ENCODE measurements around the gene ADAT3.

Gene ADAT3

GRCh38 chr19:1920644-1921043 is 15.4 kb downstream of the ADAT3 start:
- Histone ChIP-seq H3K4me3 (ENCODE audit: low read depth, low read length) (peak overlapping the region; percentile 4), H3K9ac (ENCODE audit: low read length) (no peak overlapping the region), H3K36me3 (ENCODE audit: control insufficient read depth in 1 of 2, insufficient read depth in 2 of 2, low read length in 2 of 2) (peaks cover 76 to 79% of the 10 kb centered on the region in 2 experiments), H4K8ac (ENCODE audit: low read depth, low read length) (no peak overlapping the region), H3K4me2 (ENCODE audit: low read length) (no peak overlapping the region), H3K14ac (ENCODE audit: low read length) (no peak overlapping the region), H3K4ac (ENCODE audit: low read depth, low read length) (no peak overlapping the region), H2AK5ac (ENCODE audit: low read length) (no peak overlapping the region), H3K9me3 (ENCODE audit: insufficient read depth, low read depth, low read length) (peaks cover 10% of the 10 kb centered on the region), H3K4me1 (ENCODE audit: control insufficient read depth in 1 of 2, insufficient read depth in 2 of 2, low read length in 2 of 2) (no peaks in the 10 kb centered on the region), H2BK120ac (ENCODE audit: insufficient read depth, low read length, poor library complexity) (no peak overlapping the region), H4K91ac (ENCODE audit: low read depth, low read length) (no peak overlapping the region), H2BK12ac (ENCODE audit: low read length) (no peak overlapping the region), H2AFZ (ENCODE audit: insufficient read depth, low read length, poor library complexity) (no peak overlapping the region), H3K27ac (ENCODE audit: low read depth, low read length) (no peak overlapping the region), H3K27me3 (ENCODE audit: insufficient read depth, low read length) (no peaks in the 10 kb centered on the region), H4K12ac (ENCODE audit: low read depth, low read length) (no peak overlapping the region), H3K79me2 (ENCODE audit: control insufficient read depth, insufficient read depth, low read length, poor library complexity) (no peaks in the 10 kb centered on the region), H2BK5ac (ENCODE audit: low read depth, low read length, poor library complexity) (no peak overlapping the region), H3K23ac (ENCODE audit: low read length) (no peak overlapping the region), H3K79me1 (ENCODE audit: low read length) (no peaks in the 10 kb centered on the region), H3K18ac (ENCODE audit: low read length) (no peak overlapping the region)
- no peak for DNase-seq
- WGBS (ENCODE audit: extremely low coverage, insufficient coverage, insufficient read length): no CpG with 5 or more reads among the region's 19 CpGs

- no peak for DNase-seq
- H3K9ac ChIP-seq (ENCODE audit: low read length): no peak overlapping the region
- H4K12ac ChIP-seq (ENCODE audit: low read depth, low read length): no peak overlapping the region
- no peak overlapping the region for H3K14ac ChIP-seq (ENCODE audit: low read length)
- H3K9me3 ChIP-seq (ENCODE audit: insufficient read depth, low read depth, low read length): peaks cover 10% of the 10 kb centered on the region
- no peak overlapping the region for H2AK5ac ChIP-seq (ENCODE audit: low read length)
- H3K4ac ChIP-seq (ENCODE audit: low read depth, low read length): no peak overlapping the region
- H2AFZ ChIP-seq (ENCODE audit: insufficient read depth, low read length, poor library complexity): no peak overlapping the region
- H3K79me1 ChIP-seq (ENCODE audit: low read length): no peaks in the 10 kb centered on the region
- no peak overlapping the region for H2BK5ac ChIP-seq (ENCODE audit: low read depth, low read length, poor library complexity)
- no peak overlapping the region for H2BK120ac ChIP-seq (ENCODE audit: insufficient read depth, low read length, poor library complexity)
- H2BK12ac ChIP-seq (ENCODE audit: low read length): no peak overlapping the region
- no CpG with 5 or more reads among the region's 19 CpGs for WGBS (ENCODE audit: extremely low coverage, insufficient coverage, insufficient read length)
- no peak overlapping the region for H4K8ac ChIP-seq (ENCODE audit: low read depth, low read length)
- H3K36me3 ChIP-seq (ENCODE audit: control insufficient read depth in 1 of 2, insufficient read depth in 2 of 2, low read length in 2 of 2): peaks cover 77 to 81% of the 10 kb centered on the region in 2 experiments
- H4K91ac ChIP-seq (ENCODE audit: low read depth, low read length): no peak overlapping the region
- H3K23ac ChIP-seq (ENCODE audit: low read length): no peak overlapping the region
- H3K27ac ChIP-seq (ENCODE audit: low read depth, low read length): no peak overlapping the region
- no peak overlapping the region for H3K4me2 ChIP-seq (ENCODE audit: low read length)
- H3K4me3 ChIP-seq (ENCODE audit: low read depth, low read length): no peak overlapping the region
- no peaks in the 10 kb centered on the region for H3K4me1 ChIP-seq (ENCODE audit: control insufficient read depth in 1 of 2, insufficient read depth in 2 of 2, low read length in 2 of 2)
- no peak overlapping the region for H3K18ac ChIP-seq (ENCODE audit: low read length)
- H3K27me3 ChIP-seq (ENCODE audit: insufficient read depth, low read length): no peaks in the 10 kb centered on the region
- no peaks in the 10 kb centered on the region for H3K79me2 ChIP-seq (ENCODE audit: control insufficient read depth, insufficient read depth, low read length, poor library complexity)
Measured at GRCh38 chr19:1921326-1921725, 16.1 kb downstream of the ADAT3 start.

GRCh38 chr19:1921825-1922224 is 16.6 kb downstream of the ADAT3 start:
- no peak overlapping the region for H3K4me2 ChIP-seq (ENCODE audit: low read length)
- H3K9ac ChIP-seq (ENCODE audit: low read length): no peak overlapping the region
- no peak overlapping the region for H3K18ac ChIP-seq (ENCODE audit: low read length)
- H2BK12ac ChIP-seq (ENCODE audit: low read length): no peak overlapping the region
- H3K27ac ChIP-seq (ENCODE audit: low read depth, low read length): no peak overlapping the region
- H3K4me3 ChIP-seq (ENCODE audit: low read depth, low read length): peak overlapping the region; percentile 38
- H3K79me1 ChIP-seq (ENCODE audit: low read length): no peaks in the 10 kb centered on the region
- H3K27me3 ChIP-seq (ENCODE audit: insufficient read depth, low read length): no peaks in the 10 kb centered on the region
- peaks cover 72 to 76% of the 10 kb centered on the region in 2 experiments for H3K36me3 ChIP-seq (ENCODE audit: control insufficient read depth in 1 of 2, insufficient read depth in 2 of 2, low read length in 2 of 2)
- no peak overlapping the region for H2BK120ac ChIP-seq (ENCODE audit: insufficient read depth, low read length, poor library complexity)
- H2AFZ ChIP-seq (ENCODE audit: insufficient read depth, low read length, poor library complexity): no peak overlapping the region
- no peak overlapping the region for H4K12ac ChIP-seq (ENCODE audit: low read depth, low read length)
- no peak overlapping the region for H3K14ac ChIP-seq (ENCODE audit: low read length)
- H2AK5ac ChIP-seq (ENCODE audit: low read length): no peak overlapping the region
- no peak overlapping the region for H3K4ac ChIP-seq (ENCODE audit: low read depth, low read length)
- H4K91ac ChIP-seq (ENCODE audit: low read depth, low read length): no peak overlapping the region
- no peak overlapping the region for H4K8ac ChIP-seq (ENCODE audit: low read depth, low read length)
- no peak overlapping the region for H2BK5ac ChIP-seq (ENCODE audit: low read depth, low read length, poor library complexity)
- H3K79me2 ChIP-seq (ENCODE audit: control insufficient read depth, insufficient read depth, low read length, poor library complexity): no peaks in the 10 kb centered on the region
- H3K9me3 ChIP-seq (ENCODE audit: insufficient read depth, low read depth, low read length): peaks cover 10% of the 10 kb centered on the region
- no peak overlapping the region for H3K23ac ChIP-seq (ENCODE audit: low read length)
- no peaks in the 10 kb centered on the region for H3K4me1 ChIP-seq (ENCODE audit: control insufficient read depth in 1 of 2, insufficient read depth in 2 of 2, low read length in 2 of 2)
- WGBS (ENCODE audit: extremely low coverage, insufficient coverage, insufficient read length): no CpG with 5 or more reads among the region's 15 CpGs
- no peak for DNase-seq

- no peaks in the 10 kb centered on the region for H3K27me3 ChIP-seq (ENCODE audit: insufficient read depth, low read length)
- H3K79me2 ChIP-seq (ENCODE audit: control insufficient read depth, insufficient read depth, low read length, poor library complexity): no peaks in the 10 kb centered on the region
- no peak overlapping the region for H3K9ac ChIP-seq (ENCODE audit: low read length)
- H3K4me2 ChIP-seq (ENCODE audit: low read length): no peak overlapping the region
- H3K36me3 ChIP-seq (ENCODE audit: control insufficient read depth in 1 of 2, insufficient read depth in 2 of 2, low read length in 2 of 2): peaks cover 66 to 67% of the 10 kb centered on the region in 2 experiments
- no peak overlapping the region for H3K4ac ChIP-seq (ENCODE audit: low read depth, low read length)
- no peak overlapping the region for H3K27ac ChIP-seq (ENCODE audit: low read depth, low read length)
- no peak overlapping the region for H2BK120ac ChIP-seq (ENCODE audit: insufficient read depth, low read length, poor library complexity)
- no peak overlapping the region for H3K4me3 ChIP-seq (ENCODE audit: low read depth, low read length)
- DNase-seq: no peak
- H4K12ac ChIP-seq (ENCODE audit: low read depth, low read length): no peak overlapping the region
- no peak overlapping the region for H4K8ac ChIP-seq (ENCODE audit: low read depth, low read length)
- H4K91ac ChIP-seq (ENCODE audit: low read depth, low read length): no peak overlapping the region
- no peak overlapping the region for H2BK5ac ChIP-seq (ENCODE audit: low read depth, low read length, poor library complexity)
- no peak overlapping the region for H2BK12ac ChIP-seq (ENCODE audit: low read length)
- H3K4me1 ChIP-seq (ENCODE audit: control insufficient read depth in 1 of 2, insufficient read depth in 2 of 2, low read length in 2 of 2): no peaks in the 10 kb centered on the region
- H2AFZ ChIP-seq (ENCODE audit: insufficient read depth, low read length, poor library complexity): no peak overlapping the region
- H3K79me1 ChIP-seq (ENCODE audit: low read length): no peaks in the 10 kb centered on the region
- WGBS (ENCODE audit: extremely low coverage, insufficient coverage, insufficient read length): no CpG with 5 or more reads among the region's 23 CpGs
- H3K18ac ChIP-seq (ENCODE audit: low read length): no peak overlapping the region
- no peak overlapping the region for H3K14ac ChIP-seq (ENCODE audit: low read length)
- H2AK5ac ChIP-seq (ENCODE audit: low read length): no peak overlapping the region
- peaks cover 9% of the 10 kb centered on the region for H3K9me3 ChIP-seq (ENCODE audit: insufficient read depth, low read depth, low read length)
- no peak overlapping the region for H3K23ac ChIP-seq (ENCODE audit: low read length)
Measured at GRCh38 chr19:1922803-1923202, 17.6 kb downstream of the ADAT3 start.

Measured in trophoblast cell (in vitro differentiated cells and primary cell).